H1 (cell line): ENCODE data around the gene CTH. TPM values are rescaled to one million over a fixed set of nuclear protein-coding genes. Genes with fewer than 3 reads are reported as not detected.

ENCODE experiments used
- CTCF ChIA-PET: fragments of 300-600 bp; sonication (Branson Sonifier 250); formaldehyde crosslinking; loops from one replicate; lab custom pipeline; 2021; ENCODE audit not compliant: partially characterized antibody; lab: Charles Lee
- POLR2A ChIA-PET: fragments of 300-600 bp; sonication (Branson Sonifier 250); formaldehyde crosslinking; loops from one replicate; lab custom pipeline; 2021; ENCODE audit warnings: inconsistent platforms; ENCODE audit not compliant: partially characterized antibody; lab: Charles Lee
- DNase-seq, 2 experiments: peaks; one replicate each; pipeline versions ENCODE4 v3.0.0 to v3.0.0-alpha.2; 2010 to 2022; ENCODE audit warnings: low spot score in 2 of 2, low read depth in 1 of 2, mixed read lengths in 1 of 2
- FAIRE-seq: peaks from 2 replicates; lab custom pipeline; 2011; peaks lifted over from hg19 to GRCh38; lab: Jason Lieb, UNC
- H2AFZ ChIP-seq: 2 replicates; pipeline ENCODE4 v1.8.1; 2012; ENCODE audit warnings: low read length, inconsistent platforms
- H2AK5ac ChIP-seq: 2 replicates; pipeline ENCODE4 v1.6.1; 2013; ENCODE audit warnings: low read depth, low read length
- H2BK120ac ChIP-seq: replicated peaks from 2 replicates; pipeline ENCODE3; 2013; ENCODE audit warnings: low read depth, low read length, inconsistent platforms
- H2BK12ac ChIP-seq: 2 replicates; pipeline ENCODE4 v1.6.1; 2013; ENCODE audit warnings: low read depth, low read length
- H2BK15ac ChIP-seq: 2 replicates; pipeline ENCODE4 v1.6.1; 2013; ENCODE audit warnings: low read length
- H2BK20ac ChIP-seq: 2 replicates; pipeline ENCODE4 v1.6.1; 2013; ENCODE audit warnings: low read length
- H2BK5ac ChIP-seq: 2 replicates; pipeline ENCODE4 v1.6.1; 2013; ENCODE audit warnings: low read depth, low read length
- H3K14ac ChIP-seq: 2 replicates; pipeline ENCODE4 v1.6.1; 2013; ENCODE audit warnings: inconsistent platforms; ENCODE audit not compliant: insufficient read length
- H3K18ac ChIP-seq: 2 replicates; pipeline ENCODE4 v1.6.1; 2013; ENCODE audit warnings: low read length; ENCODE audit errors: extremely low read depth
- H3K23ac ChIP-seq: 2 replicates; pipeline ENCODE4 v1.6.1; 2013; ENCODE audit warnings: inconsistent platforms; ENCODE audit not compliant: insufficient read length
- H3K23me2 ChIP-seq: 2 replicates; pipeline ENCODE4 v1.6.1; 2013; ENCODE audit warnings: low read depth, low read length
- H3K27ac ChIP-seq: 2 replicates; pipeline ENCODE4 v1.6.1; 2011; ENCODE audit warnings: low read depth, low read length, inconsistent platforms
- H3K27me3 ChIP-seq, 4 experiments: replicated peaks in 1 of 4; 1 replicate in 1 of 4; 2 replicates in 3 of 4; pipeline versions ENCODE4 v1.6.1 to v1.8.1; 2011 to 2013; ENCODE audit warnings: low read length in 3 of 4, mild to moderate bottlenecking in 3 of 4, inconsistent platforms in 2 of 4, mixed read lengths in 2 of 4, moderate library complexity in 1 of 4; ENCODE audit not compliant: control insufficient read depth in 3 of 4, insufficient read depth in 3 of 4; ENCODE audit errors: extremely low read depth in 1 of 4
- H3K36me3 ChIP-seq, 4 experiments: 2 replicates each; pipeline versions ENCODE4 v1.6.1 to v1.8.1; 2011 to 2013; ENCODE audit warnings: mild to moderate bottlenecking in 4 of 4, low read length in 3 of 4, moderate library complexity in 2 of 4, control low read depth in 1 of 4, inconsistent platforms in 1 of 4; ENCODE audit not compliant: insufficient read depth in 4 of 4, control insufficient read depth in 2 of 4
- H3K4ac ChIP-seq: replicated peaks from 2 replicates; pipeline ENCODE3; 2013; ENCODE audit warnings: low read length, low read depth, mixed read lengths, inconsistent platforms; ENCODE audit not compliant: insufficient read length
- H3K4me1 ChIP-seq, 4 experiments: replicated peaks in 1 of 4; 1 replicate in 1 of 4; 2 replicates in 3 of 4; pipeline versions ENCODE4 v1.6.1 to v1.8.1; 2011 to 2013; ENCODE audit warnings: low read length in 3 of 4, inconsistent platforms in 2 of 4, mixed read lengths in 1 of 4; ENCODE audit not compliant: insufficient read depth in 4 of 4, control insufficient read depth in 3 of 4
- H3K4me2 ChIP-seq, 2 experiments: 2 replicates each; pipeline versions ENCODE4 v1.6.1 to v1.8.1; 2011 to 2013; ENCODE audit warnings: low read depth in 2 of 2, low read length in 2 of 2, control low read depth in 1 of 2, inconsistent platforms in 1 of 2, mild to moderate bottlenecking in 1 of 2; ENCODE audit not compliant: insufficient read depth in 1 of 2
- H3K4me3 ChIP-seq, 4 experiments: fragments of 200-600, 300-600 bp in 1 of 4; sonication (generic), shearing (Covaris generic), sonication (Bioruptor Twin) in 1 of 4; 2 replicates each; pipeline versions ENCODE4 v1.5.1 to v1.8.1; 2011 to 2016; ENCODE audit warnings: low read length in 4 of 4, low read depth in 3 of 4, control low read depth in 2 of 4, inconsistent platforms in 2 of 4, mild to moderate bottlenecking in 2 of 4, mixed read lengths in 1 of 4, moderate library complexity in 1 of 4; ENCODE audit not compliant: insufficient read depth in 2 of 4; ENCODE audit errors: extremely low read depth in 1 of 4
- H3K56ac ChIP-seq: replicated peaks from 2 replicates; pipeline ENCODE3; 2013; ENCODE audit warnings: low read depth, mild to moderate bottlenecking, mixed read lengths, low read length, inconsistent platforms; ENCODE audit not compliant: insufficient read length
- H3K79me1 ChIP-seq: 2 replicates; pipeline ENCODE4 v1.6.1; 2013; ENCODE audit warnings: low read depth, low read length, control low read depth
- H3K79me2 ChIP-seq, 2 experiments: 2 replicates each; pipeline versions ENCODE4 v1.6.1 to v1.8.1; 2012 to 2013; ENCODE audit warnings: low read length in 2 of 2, mild to moderate bottlenecking in 2 of 2, inconsistent platforms in 1 of 2; ENCODE audit not compliant: insufficient read depth in 2 of 2, control insufficient read depth in 1 of 2
- H3K9ac ChIP-seq, 4 experiments: replicated peaks in 1 of 4; 1 replicate in 1 of 4; 2 replicates in 3 of 4; pipeline versions ENCODE4 v1.6.1 to v1.8.1; 2011 to 2013; ENCODE audit warnings: low read depth in 3 of 4, low read length in 3 of 4, control low read depth in 2 of 4, mild to moderate bottlenecking in 2 of 4, moderate library complexity in 2 of 4, inconsistent platforms in 1 of 4; ENCODE audit errors: extremely low read depth in 1 of 4
- H3K9me3 ChIP-seq, 2 experiments: 2 replicates each; pipeline versions ENCODE4 v1.6.1 to v1.8.1; 2012 to 2013; ENCODE audit warnings: mild to moderate bottlenecking in 2 of 2, moderate library complexity in 2 of 2, control low read depth in 1 of 2, inconsistent platforms in 1 of 2, low read depth in 1 of 2, low read length in 1 of 2, mixed read lengths in 1 of 2; ENCODE audit not compliant: insufficient read depth in 2 of 2
- H4K20me1 ChIP-seq, 2 experiments: replicated peaks in 1 of 2; 2 replicates each; pipeline versions ENCODE3 to v1.8.1; 2011 to 2013; ENCODE audit warnings: inconsistent platforms in 2 of 2, low read length in 2 of 2, mild to moderate bottlenecking in 1 of 2; ENCODE audit not compliant: insufficient read depth in 2 of 2, control insufficient read depth in 1 of 2
- H4K5ac ChIP-seq: 2 replicates; pipeline ENCODE4 v1.6.1; 2013; ENCODE audit warnings: low read length, low read depth, mixed read lengths, inconsistent platforms; ENCODE audit not compliant: insufficient read length
- H4K8ac ChIP-seq: 2 replicates; pipeline ENCODE4 v1.8.0; 2013; ENCODE audit warnings: mild to moderate bottlenecking, moderate library complexity, low read length, inconsistent platforms; ENCODE audit not compliant: insufficient read depth; ENCODE audit errors: extremely low read depth
- H4K91ac ChIP-seq: replicated peaks from 2 replicates; pipeline ENCODE3; 2013; ENCODE audit warnings: low read length, mixed read lengths, inconsistent platforms; ENCODE audit not compliant: insufficient read length
- ASH2L ChIP-seq: fragments of 200-600, 300-600 bp; sonication (generic); IDR thresholded peaks from one replicate; pipeline ENCODE4 v1.7.1; 2017; ENCODE audit warnings: low read length
- BCL11A ChIP-seq, 2 experiments: IDR thresholded peaks; one replicate each; pipeline ENCODE4 v1.6.1; 2011; ENCODE audit warnings: low read depth in 2 of 2, low read length in 2 of 2, mild to moderate bottlenecking in 2 of 2
- CHD1 ChIP-seq: IDR thresholded peaks from 2 replicates; pipeline ENCODE4 v1.6.1; 2012; ENCODE audit warnings: low read depth, low read length, improper control_type of control experiment
- E2F6 ChIP-seq: IDR thresholded peaks from 2 replicates; pipeline ENCODE4 v1.6.1; 2012; ENCODE audit warnings: inconsistent platforms
- HDAC6 ChIP-seq: IDR thresholded peaks from one replicate; pipeline ENCODE4 v1.7.1; 2012; ENCODE audit warnings: low read depth, mild to moderate bottlenecking, inconsistent platforms, low read length, moderate library complexity
- MAFK ChIP-seq: IDR thresholded peaks from 2 replicates; pipeline ENCODE4 v1.6.1; 2012; ENCODE audit warnings: low read depth, mild to moderate bottlenecking, improper control_type of control experiment, low read length
- RAD21 ChIP-seq, 2 experiments: IDR thresholded peaks in 1 of 2; conservative IDR thresholded peaks in 1 of 2; 2 replicates each; pipeline ENCODE4 v1.6.1; 2011; ENCODE audit warnings: low read depth in 2 of 2, low read length in 2 of 2, improper control_type of control experiment in 1 of 2, inconsistent platforms in 1 of 2, mild to moderate bottlenecking in 1 of 2, moderate library complexity in 1 of 2
- RNF2 ChIP-seq: fragments of 200-900, 300-1000 bp; sonication (generic); IDR thresholded peaks from 2 replicates; pipeline ENCODE4 v1.7.1; 2016; ENCODE audit warnings: borderline replicate concordance, low read depth, mild to moderate bottlenecking, antibody characterized with exemption, low read length; ENCODE audit not compliant: poor library complexity, severe bottlenecking; ENCODE audit errors: missing control alignments
- RXRA ChIP-seq: IDR thresholded peaks from 2 replicates; pipeline ENCODE4 v1.6.1; 2011; ENCODE audit warnings: low read depth, mild to moderate bottlenecking, low read length, moderate library complexity; ENCODE audit not compliant: insufficient read depth
- SIN3A ChIP-seq, 2 experiments: IDR thresholded peaks in 1 of 2; conservative IDR thresholded peaks in 1 of 2; 2 replicates each; pipeline ENCODE4 v1.6.1; 2011 to 2012; ENCODE audit warnings: low read length in 2 of 2, improper control_type of control experiment in 1 of 2, low read depth in 1 of 2, mild to moderate bottlenecking in 1 of 2
- SP4 ChIP-seq: IDR thresholded peaks from 2 replicates; pipeline ENCODE4 v1.6.1; 2012; ENCODE audit warnings: low read length, inconsistent platforms
- SRF ChIP-seq: IDR thresholded peaks from 2 replicates; pipeline ENCODE4 v1.6.1; 2011; ENCODE audit warnings: mild to moderate bottlenecking, low read depth, low read length, moderate library complexity
- TAF1 ChIP-seq: IDR thresholded peaks from 2 replicates; pipeline ENCODE4 v1.6.1; 2011; ENCODE audit warnings: mild to moderate bottlenecking, low read depth, low read length
- ZNF274 ChIP-seq: IDR thresholded peaks from 2 replicates; pipeline ENCODE4 v1.7.0; 2012; ENCODE audit warnings: low read length, borderline replicate concordance; ENCODE audit errors: extremely low read depth
- WGBS, 2 experiments: shearing (Covaris generic) in 1 of 2; methylation state at CpG; one replicate each; pipeline versions ENCODE4 v1.1.6 to v1.1.7; 2013 to 2015; ENCODE audit warnings: low lambda C conversion rate in 2 of 2, mixed read lengths in 2 of 2, inconsistent platforms in 1 of 2, low coverage in 1 of 2, missing lambda C conversion rate in 1 of 2; ENCODE audit not compliant: insufficient replicate concordance in 2 of 2, insufficient coverage in 1 of 2, insufficient read length in 1 of 2; ENCODE audit errors: extremely low coverage in 1 of 2, missing lambda C conversion rate in 1 of 2; 5-methylcytosine and 5-hydroxymethylcytosine counted together
- polyA plus RNA-seq, 7 experiments: library from polyadenylated mRNA; depleted of rRNA in 3 of 7; stranded (reverse) in 5 of 7; unstranded in 2 of 7; fragments of >200 nt in 5 of 7; fragments of 200-250 nt in 2 of 7; gene quantifications; 1 replicate in 5 of 7; 2 replicates in 1 of 7; 4 replicates in 1 of 7; pipeline versions ENCODE4 v1.2.1 to v1.2.3, GENCODE V29; 2011 to 2013; ENCODE audit warnings: missing spikeins in 2 of 7, mixed read lengths in 2 of 7
- total RNA-seq: library from RNA; stranded (reverse); fragmentation: NEBNext Ultra II Directional; extraction: Animal tissue kit (Norgen Biotek cat#: 25700); gene quantifications from 2 replicates; pipeline ENCODE4 v1.2.1, GENCODE V29; 2021

Gene CTH
- total and polyA plus RNA-seq, 2 of the 8 experiments (the other 6 are each of a cell fraction or from before 2014, with no cell fraction given) = 31.7 to 33.2 TPM

GRCh38 chr1:70468180-70468579 lies 57.1 kb downstream of the CTH start:
- Histone ChIP-seq H2BK20ac (no peak overlapping the region), H3K14ac (no peak overlapping the region), H2BK15ac (no peak overlapping the region), H3K9me3 (no peaks in the 10 kb centered on the region), H2AFZ (no peak overlapping the region), H4K91ac (no peak overlapping the region), H3K79me2 (no peaks in the 10 kb centered on the region), H3K4me2 (no peak overlapping the region), H3K23me2 (no peaks in the 10 kb centered on the region), H3K4me1 (no peaks in the 10 kb centered on the region), H2AK5ac (no peak overlapping the region), H3K56ac (no peak overlapping the region), H3K27ac (no peak overlapping the region), H2BK12ac (no peak overlapping the region), H3K79me1 (no peaks in the 10 kb centered on the region), H4K5ac (no peak overlapping the region), H3K36me3 (no peaks in the 10 kb centered on the region), H3K23ac (no peak overlapping the region), H2BK120ac (no peak overlapping the region), H2BK5ac (no peak overlapping the region), H3K27me3 (no peaks in the 10 kb centered on the region), H4K8ac (no peak overlapping the region), H3K4ac (no peak overlapping the region), H3K9ac (no peak overlapping the region), H3K4me3 (no peak overlapping the region), H3K18ac (no peak overlapping the region), H4K20me1 (no peaks in the 10 kb centered on the region)
- no peak for FAIRE-seq
- ChIA-PET CTCF (no interaction called here), POLR2A (no interaction called here)
- WGBS, 2 experiments = 85% methylated on average over 5 of the region's 5 CpGs; no CpG with 5 or more reads in 1 of the 2 experiments
- no peak for DNase-seq
- no peak for TF ChIP-seq SIN3A (conservative IDR thresholded peaks at IDR 0.05 in 1 of 2, IDR thresholded peaks at IDR 0.05 in 1 of 2; ENCODE audit: low read depth in 1 of 2, low read length in 2 of 2)
- no peak for TF ChIP-seq RNF2
- no peak for TF ChIP-seq E2F6
- TF ChIP-seq ASH2L = no peak
- TF ChIP-seq MAFK = no peak
- no peak for TF ChIP-seq TAF1
- no peak for TF ChIP-seq HDAC6
- TF ChIP-seq SP4 = no peak
- no peak for TF ChIP-seq RXRA
- no peak for TF ChIP-seq SRF
- TF ChIP-seq BCL11A (IDR thresholded peaks at IDR 0.05; ENCODE audit: low read depth in 2 of 2, low read length in 2 of 2) = no peak
- TF ChIP-seq ZNF274 = no peak
- TF ChIP-seq RAD21 (IDR thresholded peaks at IDR 0.05 in 1 of 2, conservative IDR thresholded peaks at IDR 0.05 in 1 of 2; ENCODE audit: low read depth in 2 of 2, low read length in 2 of 2) = no peak
- no peak for TF ChIP-seq CHD1
